OCI-M2 (cell line): Measurements from ENCODE around the gene RSF1.
A peak's percentile ranks its signal among the peaks of the same experiment; 100 is the strongest.
"Not testable (repeated sequence)": the region's sequence is repeated elsewhere in the genome, so short reads cannot be mapped to it uniquely, and the experiment has no call there.

Experiments
- DNase-seq: peaks from one replicate; lab custom pipeline; 2025; ENCODE audit not compliant: unreplicated experiment; lab: John Stamatoyannopoulos, UW

RSF1 gene

GRCh38 chr11:77820565-77821348 lies at the start of gene RSF1, which contains the start of gene AAMDC:
Gene RSF1, minus strand, starts transcription at chr11:77820722. Its CDS starts 8 bp downstream, at chr11:77820714.
Gene AAMDC, plus strand, starts transcription at chr11:77821144. Its CDS starts 21,353 bp downstream, at chr11:77842497.
- peak; percentile 40 for DNase-seq

- no peak for DNase-seq
Measured at GRCh38 chr11:77868744-77869143, 48.2 kb upstream of the RSF1 start.

GRCh38 chr11:77866336-77866735 lies 45.8 kb upstream of the RSF1 start:
- no peak for DNase-seq

- DNase-seq, result no peak
Measured at GRCh38 chr11:77865805-77866204, 45.3 kb upstream of the RSF1 start.

- not testable (repeated sequence) for DNase-seq
Measured at GRCh38 chr11:77861444-77861843, 40.9 kb upstream of the RSF1 start.

GRCh38 chr11:77857906-77858457 lies 37.5 kb upstream of the RSF1 start:
- DNase-seq, result not testable (repeated sequence)

- no peak for DNase-seq
Measured at GRCh38 chr11:77854838-77855237, 34.3 kb upstream of the RSF1 start.

- DNase-seq, result no peak
Measured at GRCh38 chr11:77851503-77851902, 31.0 kb upstream of the RSF1 start.

- not testable (repeated sequence) for DNase-seq
Measured at GRCh38 chr11:77843700-77844099, 23.2 kb upstream of the RSF1 start.

GRCh38 chr11:77842441-77843121 lies 22.1 kb upstream of the RSF1 start:
- DNase-seq, result no peak

GRCh38 chr11:77833302-77833701 lies 12.8 kb upstream of the RSF1 start:
- no peak for DNase-seq

GRCh38 chr11:77828926-77829325 lies 8.4 kb upstream of the RSF1 start:
- DNase-seq, result no peak

GRCh38 chr11:77823775-77824174 lies 3.3 kb upstream of the RSF1 start:
- no peak for DNase-seq

- DNase-seq, result not testable (repeated sequence)
Measured at GRCh38 chr11:77822126-77822525, 1.6 kb upstream of the RSF1 start.

GRCh38 chr11:77821349-77821851 lies 878 bp upstream of the RSF1 start:
- DNase-seq, result no peak

- no peak for DNase-seq
Measured at GRCh38 chr11:77819921-77820564, 479 bp downstream of the RSF1 start.

GRCh38 chr11:77819411-77819920 lies 1.1 kb downstream of the RSF1 start:
- DNase-seq, result peak; percentile 44

- no peak for DNase-seq
Measured at GRCh38 chr11:77815459-77815858, 5.1 kb downstream of the RSF1 start.

GRCh38 chr11:77814848-77815247 lies 5.7 kb downstream of the RSF1 start:
- DNase-seq, result no peak

GRCh38 chr11:77813256-77813655 lies 7.3 kb downstream of the RSF1 start:
- no peak for DNase-seq

- DNase-seq, result no peak
Measured at GRCh38 chr11:77806993-77807392, 13.5 kb downstream of the RSF1 start.
